ENCODE measurements around the gene LRRN4.

LRRN4 gene

GRCh38 chr20:6058684-6059295 is 4.9 kb upstream of the LRRN4 start:
- Histone ChIP-seq H3K27ac (ENCODE audit: low read depth, low read length) (no peak overlapping the region), H3K27me3 (ENCODE audit: control insufficient read depth, low read length) (peaks cover 11% of the 10 kb centered on the region), H3K79me2 (ENCODE audit: control insufficient read depth, low read length) (no peaks in the 10 kb centered on the region), H3F3A (ENCODE audit: control insufficient read depth, insufficient read depth) (no peaks in the 10 kb centered on the region), H3K9me2 (replicated peaks; ENCODE audit: control insufficient read depth, low read length) (no peaks in the 10 kb centered on the region), H3K4me1 (ENCODE audit: control insufficient read depth, low read length) (no peaks in the 10 kb centered on the region), H3K4me2 (ENCODE audit: low read length) (no peak overlapping the region), H3K9me3 (ENCODE audit: control insufficient read depth, insufficient read depth, low read length) (no peaks in the 10 kb centered on the region), H3K4me3 (ENCODE audit: low read length) (no peak overlapping the region), H4K20me1 (ENCODE audit: control insufficient read depth, insufficient read depth, low read depth, low read length) (no peaks in the 10 kb centered on the region), H3K36me3 (ENCODE audit: control insufficient read depth, low read length) (no peaks in the 10 kb centered on the region)
- TF ChIP-seq, protein P1, sequence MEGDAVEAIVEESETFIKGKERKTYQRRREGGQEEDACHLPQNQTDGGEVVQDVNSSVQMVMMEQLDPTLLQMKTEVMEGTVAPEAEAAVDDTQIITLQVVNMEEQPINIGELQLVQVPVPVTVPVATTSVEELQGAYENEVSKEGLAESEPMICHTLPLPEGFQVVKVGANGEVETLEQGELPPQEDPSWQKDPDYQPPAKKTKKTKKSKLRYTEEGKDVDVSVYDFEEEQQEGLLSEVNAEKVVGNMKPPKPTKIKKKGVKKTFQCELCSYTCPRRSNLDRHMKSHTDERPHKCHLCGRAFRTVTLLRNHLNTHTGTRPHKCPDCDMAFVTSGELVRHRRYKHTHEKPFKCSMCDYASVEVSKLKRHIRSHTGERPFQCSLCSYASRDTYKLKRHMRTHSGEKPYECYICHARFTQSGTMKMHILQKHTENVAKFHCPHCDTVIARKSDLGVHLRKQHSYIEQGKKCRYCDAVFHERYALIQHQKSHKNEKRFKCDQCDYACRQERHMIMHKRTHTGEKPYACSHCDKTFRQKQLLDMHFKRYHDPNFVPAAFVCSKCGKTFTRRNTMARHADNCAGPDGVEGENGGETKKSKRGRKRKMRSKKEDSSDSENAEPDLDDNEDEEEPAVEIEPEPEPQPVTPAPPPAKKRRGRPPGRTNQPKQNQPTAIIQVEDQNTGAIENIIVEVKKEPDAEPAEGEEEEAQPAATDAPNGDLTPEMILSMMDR (IDR thresholded peaks at IDR 0.05; ENCODE audit: low read depth, low read length, poor library complexity, severe bottlenecking): no peak
- no peak for TF ChIP-seq EZH2phosphoT487 (IDR thresholded peaks at IDR 0.05; ENCODE audit: borderline replicate concordance, low read length)

- no peaks in the 10 kb centered on the region for H3K9me3 ChIP-seq (ENCODE audit: control insufficient read depth, insufficient read depth, low read length)
- H3K27ac ChIP-seq (ENCODE audit: low read depth, low read length): no peak overlapping the region
- no peaks in the 10 kb centered on the region for H3K9me2 ChIP-seq (replicated peaks; ENCODE audit: control insufficient read depth, low read length)
- no peaks in the 10 kb centered on the region for H3K79me2 ChIP-seq (ENCODE audit: control insufficient read depth, low read length)
- H4K20me1 ChIP-seq (ENCODE audit: control insufficient read depth, insufficient read depth, low read depth, low read length): no peaks in the 10 kb centered on the region
- TF ChIP-seq, protein P1 (IDR thresholded peaks at IDR 0.05; ENCODE audit: low read depth, low read length, poor library complexity, severe bottlenecking): no peak
- no peak for TF ChIP-seq EZH2phosphoT487 (IDR thresholded peaks at IDR 0.05; ENCODE audit: borderline replicate concordance, low read length)
- peaks cover 11% of the 10 kb centered on the region for H3K27me3 ChIP-seq (ENCODE audit: control insufficient read depth, low read length)
- H3K4me2 ChIP-seq (ENCODE audit: low read length): no peak overlapping the region
- H3K36me3 ChIP-seq (ENCODE audit: control insufficient read depth, low read length): no peaks in the 10 kb centered on the region
- no peaks in the 10 kb centered on the region for H3K4me1 ChIP-seq (ENCODE audit: control insufficient read depth, low read length)
- H3F3A ChIP-seq (ENCODE audit: control insufficient read depth, insufficient read depth): no peaks in the 10 kb centered on the region
- no peak overlapping the region for H3K4me3 ChIP-seq (ENCODE audit: low read length)
These were observed 3.8 kb upstream of the LRRN4 start for GRCh38 chr20:6057691-6058090.

DNA sequence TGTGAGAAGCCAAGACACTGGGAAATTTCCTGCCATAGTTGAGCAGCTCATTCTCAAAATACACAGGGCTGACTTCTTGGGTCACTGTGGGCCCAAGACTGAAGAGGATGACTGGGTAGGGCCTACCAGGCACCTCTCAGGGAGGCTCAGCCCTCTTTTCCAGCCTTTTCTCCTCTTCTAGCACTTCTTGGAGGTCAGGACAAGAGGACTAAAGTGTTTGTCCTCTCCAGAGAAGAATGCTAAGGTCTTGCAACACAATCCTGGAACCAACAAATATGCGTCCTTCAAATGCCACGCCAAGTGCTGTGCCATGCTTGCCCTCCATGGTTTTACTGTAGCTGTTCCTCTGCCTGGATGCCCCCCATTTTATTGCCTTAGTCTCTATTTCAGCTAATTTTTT is 3.3 kb upstream of the LRRN4 start:
- Histone ChIP-seq H3K4me1 (ENCODE audit: control insufficient read depth, low read length) (no peaks in the 10 kb centered on the region), H3K4me2 (ENCODE audit: low read length) (no peak overlapping the region), H3K36me3 (ENCODE audit: control insufficient read depth, low read length) (no peaks in the 10 kb centered on the region), H3F3A (ENCODE audit: control insufficient read depth, insufficient read depth) (no peaks in the 10 kb centered on the region), H3K79me2 (ENCODE audit: control insufficient read depth, low read length) (no peaks in the 10 kb centered on the region), H3K9me2 (replicated peaks; ENCODE audit: control insufficient read depth, low read length) (no peaks in the 10 kb centered on the region), H3K27me3 (ENCODE audit: control insufficient read depth, low read length) (peaks cover 9% of the 10 kb centered on the region), H3K27ac (ENCODE audit: low read depth, low read length) (no peak overlapping the region), H3K4me3 (ENCODE audit: low read length) (no peak overlapping the region), H3K9me3 (ENCODE audit: control insufficient read depth, insufficient read depth, low read length) (no peaks in the 10 kb centered on the region), H4K20me1 (ENCODE audit: control insufficient read depth, insufficient read depth, low read depth, low read length) (no peaks in the 10 kb centered on the region)
- TF ChIP-seq, protein P1 (IDR thresholded peaks at IDR 0.05; ENCODE audit: low read depth, low read length, poor library complexity, severe bottlenecking): no peak
- TF ChIP-seq EZH2phosphoT487 (IDR thresholded peaks at IDR 0.05; ENCODE audit: borderline replicate concordance, low read length): no peak

Measured in DOHH2 (cell line).